CD4-positive, CD25-positive, alpha-beta regulatory T cell (primary cell): ENCODE measurements around the gene ZNF835. TPM values are rescaled to one million over a fixed set of nuclear protein-coding genes. Genes with fewer than 3 reads are reported as not detected.

Source experiments
- ATAC-seq, 2 donors: fragments of 150-1000 bp; cut with Tn5 transposase; one replicate each; pipeline ENCODE4 v1.10.0; 2021; ENCODE audit warnings: low read depth in 2 of 2, moderate number of reproducible peaks in 2 of 2, moderate library complexity in 1 of 2
- DNase-seq, 3 donors: peaks; one replicate each; pipeline versions ENCODE4 v3.0.0 to v3.0.0-alpha.2; 2012 to 2022; ENCODE audit warnings: mixed read lengths in 1 of 3
- H3K27ac ChIP-seq: one replicate; pipeline ENCODE4 v1.7.0; 2013; ENCODE audit warnings: mild to moderate bottlenecking, low read length; ENCODE audit not compliant: insufficient read depth, poor library complexity, severe bottlenecking
- H3K27me3 ChIP-seq: one replicate; pipeline ENCODE4 v1.7.0; 2013; ENCODE audit warnings: low read length; ENCODE audit not compliant: control insufficient read depth, insufficient read depth
- H3K36me3 ChIP-seq: one replicate; pipeline ENCODE4 v1.7.0; 2013; ENCODE audit warnings: mild to moderate bottlenecking, low read length, moderate library complexity; ENCODE audit not compliant: control insufficient read depth, insufficient read depth
- H3K4me1 ChIP-seq: 2 replicates; pipeline ENCODE4 v1.7.0; 2013; ENCODE audit warnings: mild to moderate bottlenecking, low read length; ENCODE audit not compliant: insufficient read depth, control insufficient read depth, poor library complexity, severe bottlenecking
- H3K4me3 ChIP-seq: one replicate; pipeline ENCODE4 v1.7.0; 2013; ENCODE audit warnings: low read depth, mild to moderate bottlenecking, low read length, moderate library complexity
- H3K9me3 ChIP-seq, 2 experiments: 1 replicate in 1 of 2; 2 replicates in 1 of 2; pipeline ENCODE4 v1.7.0; 2013; ENCODE audit warnings: low read length in 2 of 2, mild to moderate bottlenecking in 1 of 2, moderate library complexity in 1 of 2; ENCODE audit not compliant: control insufficient read depth in 2 of 2
- H3K27ac Mint-ChIP-seq, 3 donors: one replicate each; pipeline ENCODE4 v1.8.0; 2020 to 2022; ENCODE audit warnings: mild to moderate bottlenecking in 3 of 3, mixed read lengths in 3 of 3, moderate library complexity in 2 of 3
- H3K27me3 Mint-ChIP-seq: one replicate; pipeline ENCODE4 v1.8.0; 2022; ENCODE audit warnings: mild to moderate bottlenecking, mixed read lengths
- H3K36me3 Mint-ChIP-seq: one replicate; pipeline ENCODE4 v1.8.0; 2020; ENCODE audit warnings: mixed read lengths
- H3K4me1 Mint-ChIP-seq, 4 donors: one replicate each; pipeline ENCODE4 v1.8.0; 2020 to 2022; ENCODE audit warnings: mixed read lengths in 4 of 4, mild to moderate bottlenecking in 1 of 4
- H3K4me3 Mint-ChIP-seq, 4 donors: one replicate each; pipeline ENCODE4 v1.8.0; 2020 to 2022; ENCODE audit warnings: mild to moderate bottlenecking in 4 of 4, mixed read lengths in 4 of 4, moderate library complexity in 3 of 4
- H3K9me3 Mint-ChIP-seq, 7 donors: one replicate each; pipeline ENCODE4 v1.8.0; 2020 to 2022; ENCODE audit warnings: mixed read lengths in 7 of 7, mild to moderate bottlenecking in 3 of 7, moderate library complexity in 2 of 7
- polyA plus RNA-seq, 4 donors: library from polyadenylated mRNA; unstranded; fragments of 300-500 nt; fragmentation: Illumina TruSeq; gene quantifications; one replicate each; pipeline ENCODE4 v1.2.3, GENCODE V29; 2021
- total RNA-seq: library from RNA; stranded (reverse); gene quantifications from one replicate; pipeline ENCODE4 v1.2.3, GENCODE V29; 2022

The ZNF835 gene
- total and polyA plus RNA-seq, 5 donors from 2014 or later = 0.15 to 5.6 (median 0.70) TPM

GRCh38 chr19:56661248-56661647 lies 10.3 kb downstream of the ZNF835 start:
- Mint-ChIP-seq H3K9me3 (peaks cover 0 to 36% (median 9%) of the 10 kb centered on the region in 7 donors), H3K27me3 (no peaks in the 10 kb centered on the region), H3K4me1 (no peaks in the 10 kb centered on the region), H3K36me3 (peaks cover 10% of the 10 kb centered on the region), H3K4me3 (no peak overlapping the region), H3K27ac (no peak overlapping the region)
- DNase-seq (no peak), ATAC-seq (no peak)
- Histone ChIP-seq H3K4me3 (no peak overlapping the region), H3K27ac (no peak overlapping the region), H3K4me1 (no peaks in the 10 kb centered on the region), H3K36me3 (no peaks in the 10 kb centered on the region), H3K27me3 (no peaks in the 10 kb centered on the region), H3K9me3 (peaks cover 0 to 38% of the 10 kb centered on the region in 2 experiments)

- ATAC-seq (no peak), DNase-seq (no peak)
- H3K4me3 ChIP-seq = no peak overlapping the region
- no peak overlapping the region for H3K27ac ChIP-seq
- Mint-ChIP-seq H3K27me3 (no peaks in the 10 kb centered on the region), H3K27ac (peak overlapping the region in 1 of 3 donors; percentile 85), H3K4me3 (no peak overlapping the region), H3K4me1 (no peaks in the 10 kb centered on the region), H3K9me3 (peaks cover 0 to 34% (median 9%) of the 10 kb centered on the region in 7 donors), H3K36me3 (peaks cover 10% of the 10 kb centered on the region)
- H3K36me3 ChIP-seq = no peaks in the 10 kb centered on the region
- H3K4me1 ChIP-seq = no peaks in the 10 kb centered on the region
- no peaks in the 10 kb centered on the region for H3K27me3 ChIP-seq
- peaks cover under 1 to 38% of the 10 kb centered on the region in 2 experiments for H3K9me3 ChIP-seq
These were observed 11.0 kb downstream of the ZNF835 start for GRCh38 chr19:56660381-56661107.

- Histone ChIP-seq H3K27ac (no peak overlapping the region), H3K9me3 (peaks cover 6 to 21% of the 10 kb centered on the region in 2 experiments), H3K4me1 (no peaks in the 10 kb centered on the region), H3K27me3 (no peaks in the 10 kb centered on the region), H3K36me3 (no peaks in the 10 kb centered on the region), H3K4me3 (no peak overlapping the region)
- Mint-ChIP-seq H3K4me1 (no peaks in the 10 kb centered on the region), H3K27me3 (no peaks in the 10 kb centered on the region), H3K36me3 (peaks cover 3% of the 10 kb centered on the region), H3K4me3 (no peak overlapping the region), H3K9me3 (peaks cover 1 to 41% (median 33%) of the 10 kb centered on the region in 7 donors), H3K27ac (peak overlapping the region in 1 of 3 donors; percentile 67)
- ATAC-seq (no peak), DNase-seq (no peak)
These were observed 17.4 kb downstream of the ZNF835 start for GRCh38 chr19:56654151-56654550.

- H3K4me1 ChIP-seq = no peaks in the 10 kb centered on the region
- H3K27me3 ChIP-seq = no peaks in the 10 kb centered on the region
- Mint-ChIP-seq H3K4me1 (no peaks in the 10 kb centered on the region), H3K9me3 (peaks cover 12 to 64% (median 24%) of the 10 kb centered on the region in 7 donors), H3K4me3 (no peak overlapping the region), H3K36me3 (peaks cover 4% of the 10 kb centered on the region), H3K27me3 (peaks cover 4% of the 10 kb centered on the region), H3K27ac (no peak overlapping the region)
- DNase-seq = no peak
- H3K4me3 ChIP-seq = no peak overlapping the region
- no peak overlapping the region for H3K27ac ChIP-seq
- H3K36me3 ChIP-seq = no peaks in the 10 kb centered on the region
- no peak for ATAC-seq
- peaks cover 38 to 72% of the 10 kb centered on the region in 2 experiments for H3K9me3 ChIP-seq
These were observed 28.0 kb downstream of the ZNF835 start for GRCh38 chr19:56643460-56643955.

GRCh38 chr19:56642711-56643459 lies 28.7 kb downstream of the ZNF835 start, which contains the start of gene SMIM17:
Gene SMIM17 (plus strand): TSS chr19:56643159. CDS start chr19:56645668, 2,509 bp downstream.
- Mint-ChIP-seq H3K36me3 (peaks cover 3% of the 10 kb centered on the region), H3K27me3 (peaks cover 4% of the 10 kb centered on the region), H3K9me3 (peaks cover 12 to 60% (median 23%) of the 10 kb centered on the region in 7 donors), H3K27ac (no peak within 1 kb of the TSS), H3K4me3 (no peak within 1 kb of the TSS), H3K4me1 (no peaks in the 10 kb centered on the region)
- no peak for DNase-seq
- Histone ChIP-seq H3K4me1 (no peaks in the 10 kb centered on the region), H3K27me3 (no peaks in the 10 kb centered on the region), H3K36me3 (no peaks in the 10 kb centered on the region), H3K27ac (no peak within 1 kb of the TSS), H3K9me3 (peaks cover 40 to 74% of the 10 kb centered on the region in 2 experiments), H3K4me3 (no peak within 1 kb of the TSS)
- ATAC-seq = no peak

- no peak overlapping the region for H3K27ac Mint-ChIP-seq
- H3K9me3 ChIP-seq = peaks cover 33 to 75% of the 10 kb centered on the region in 2 experiments
- no peaks in the 10 kb centered on the region for H3K36me3 ChIP-seq
- H3K36me3 Mint-ChIP-seq = peaks cover 3% of the 10 kb centered on the region
- H3K4me3 ChIP-seq = no peak overlapping the region
- DNase-seq = no peak
- no peaks in the 10 kb centered on the region for H3K4me1 Mint-ChIP-seq
- H3K27me3 Mint-ChIP-seq = peaks cover 4% of the 10 kb centered on the region
- H3K9me3 Mint-ChIP-seq = peaks cover 4 to 56% (median 14%) of the 10 kb centered on the region in 7 donors
- no peak overlapping the region for H3K27ac ChIP-seq
- no peaks in the 10 kb centered on the region for H3K27me3 ChIP-seq
- H3K4me1 ChIP-seq = no peaks in the 10 kb centered on the region
- no peak for ATAC-seq
- H3K4me3 Mint-ChIP-seq = no peak overlapping the region
These were observed 32.3 kb downstream of the ZNF835 start for GRCh38 chr19:56639217-56639616.

- Histone ChIP-seq H3K27ac (no peak overlapping the region), H3K4me1 (no peaks in the 10 kb centered on the region), H3K36me3 (no peaks in the 10 kb centered on the region), H3K27me3 (no peaks in the 10 kb centered on the region), H3K4me3 (no peak overlapping the region), H3K9me3 (peaks cover 35 to 73% of the 10 kb centered on the region in 2 experiments)
- peak in 1 of 3 donors; percentile 27 for DNase-seq
- Mint-ChIP-seq H3K4me3 (no peak overlapping the region), H3K4me1 (no peaks in the 10 kb centered on the region), H3K27ac (peak overlapping the region in 1 of 3 donors; percentile 56), H3K27me3 (no peaks in the 10 kb centered on the region), H3K9me3 (peaks cover 4 to 58% (median 16%) of the 10 kb centered on the region in 7 donors), H3K36me3 (peaks cover 3% of the 10 kb centered on the region)
- no peak for ATAC-seq
These were observed 33.5 kb downstream of the ZNF835 start for GRCh38 chr19:56637976-56638555.
